ENCODE measurements around the gene TRMT44.
"Not testable (repeated sequence)": the region's sequence is repeated elsewhere in the genome, so short reads cannot be mapped to it uniquely, and the experiment has no call there.

The TRMT44 gene

GRCh38 chr4:8470451-8471024, 30.0 kb downstream of the TRMT44 start:
- no peak for DNase-seq

GRCh38 chr4:8471211-8471875, 30.8 kb downstream of the TRMT44 start:
- DNase-seq: no peak

DNA sequence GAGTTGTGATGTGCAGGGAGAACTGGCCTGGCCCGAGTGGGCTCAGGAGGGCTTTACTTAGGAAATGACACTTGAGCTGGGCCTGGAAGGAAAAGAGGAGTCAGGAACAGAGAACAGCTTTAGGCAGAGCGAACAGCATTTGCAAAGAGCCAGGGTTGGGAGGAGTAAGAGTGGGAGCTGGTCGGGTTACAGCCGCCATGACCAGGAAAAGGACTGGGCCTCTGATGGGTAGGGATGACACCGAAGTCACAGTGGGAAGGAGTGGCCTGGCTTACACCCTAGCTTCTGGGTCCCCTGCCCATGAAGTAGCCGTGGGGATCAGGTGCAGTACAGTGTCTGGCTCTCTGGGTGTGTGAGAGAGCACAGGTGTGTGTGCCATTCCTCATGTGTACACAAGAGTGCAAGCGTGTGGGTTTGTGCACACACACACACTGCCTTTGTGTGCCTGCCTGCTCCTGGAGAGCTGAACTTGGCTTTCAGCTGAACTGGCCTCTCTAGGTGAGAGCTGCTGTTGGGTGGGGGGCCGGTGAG, 31.6 kb downstream of the TRMT44 start:
- no peak for DNase-seq

- DNase-seq: no peak
These were observed 32.2 kb downstream of the TRMT44 start for GRCh38 chr4:8472689-8473197.

DNA sequence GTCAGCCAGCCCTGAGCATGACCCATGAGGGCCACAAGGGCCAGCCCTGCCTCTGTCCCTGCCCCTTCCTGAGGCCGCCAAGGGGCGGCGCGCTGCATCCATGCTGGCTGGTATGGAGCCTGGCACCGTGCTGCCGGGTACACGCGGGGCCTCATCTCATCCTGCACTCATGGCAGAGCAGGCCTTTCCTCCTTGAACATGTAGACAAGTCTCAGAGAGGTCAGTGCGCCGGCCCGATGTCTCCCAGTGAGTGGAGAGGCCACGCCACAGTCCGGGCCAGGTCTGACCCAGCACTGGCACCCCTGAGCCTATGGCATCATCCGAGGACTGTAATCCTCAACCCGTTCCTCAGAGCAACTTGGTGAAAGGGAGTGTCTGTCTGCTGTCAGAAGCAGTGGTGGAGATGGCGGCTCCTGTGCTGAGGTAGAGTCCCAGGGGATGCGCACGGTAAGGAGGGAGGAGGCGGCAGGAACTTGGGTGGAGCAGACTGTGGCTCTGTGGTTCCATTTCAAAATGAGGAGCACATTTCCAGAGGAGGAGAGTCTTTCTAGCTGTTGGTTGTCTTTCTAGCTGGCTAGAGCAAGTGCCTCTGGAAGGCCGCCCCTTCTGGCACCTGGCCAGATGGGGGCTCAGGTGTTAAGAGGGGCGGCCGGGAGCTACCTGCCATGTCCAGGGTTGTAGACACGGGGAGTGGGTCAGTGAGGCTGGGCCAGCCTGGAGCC, 32.8 kb downstream of the TRMT44 start:
- no peak for DNase-seq

DNA sequence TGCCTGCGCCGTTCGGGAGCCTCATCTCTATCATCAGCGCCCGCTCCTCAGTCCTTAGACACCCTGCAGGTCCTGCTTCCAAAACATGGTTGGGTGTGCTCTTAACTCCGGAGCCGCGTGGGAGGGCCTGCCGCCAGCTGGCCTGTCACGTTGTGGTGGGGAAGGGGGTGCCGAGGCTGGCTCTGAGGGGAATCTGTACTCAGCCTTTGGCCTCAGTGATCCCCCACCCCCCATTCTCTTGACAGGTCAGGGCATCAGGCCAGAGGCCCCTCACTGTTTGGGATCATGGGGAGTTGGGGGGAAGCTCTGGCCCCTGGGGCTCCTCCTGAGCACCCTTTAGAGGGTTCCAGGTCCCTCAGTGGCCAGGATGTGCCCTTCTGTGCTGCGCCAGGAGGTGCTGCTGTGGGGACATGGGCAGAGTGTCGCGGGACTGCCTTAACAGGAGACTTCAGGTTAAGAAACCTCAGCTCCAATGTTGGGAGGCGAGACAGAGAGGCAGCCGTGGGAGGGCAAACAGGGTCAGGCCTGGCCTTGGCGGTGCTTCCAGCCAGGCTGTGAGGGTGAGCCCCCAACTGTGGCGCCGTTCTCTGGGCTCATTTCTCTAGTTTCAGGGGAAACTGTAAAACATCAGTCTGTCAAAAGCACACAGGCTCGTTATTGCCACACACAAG, 33.5 kb downstream of the TRMT44 start:
- no peak for DNase-seq

- DNase-seq: no peak
These were observed 34.3 kb downstream of the TRMT44 start for GRCh38 chr4:8474856-8475255.

DNA sequence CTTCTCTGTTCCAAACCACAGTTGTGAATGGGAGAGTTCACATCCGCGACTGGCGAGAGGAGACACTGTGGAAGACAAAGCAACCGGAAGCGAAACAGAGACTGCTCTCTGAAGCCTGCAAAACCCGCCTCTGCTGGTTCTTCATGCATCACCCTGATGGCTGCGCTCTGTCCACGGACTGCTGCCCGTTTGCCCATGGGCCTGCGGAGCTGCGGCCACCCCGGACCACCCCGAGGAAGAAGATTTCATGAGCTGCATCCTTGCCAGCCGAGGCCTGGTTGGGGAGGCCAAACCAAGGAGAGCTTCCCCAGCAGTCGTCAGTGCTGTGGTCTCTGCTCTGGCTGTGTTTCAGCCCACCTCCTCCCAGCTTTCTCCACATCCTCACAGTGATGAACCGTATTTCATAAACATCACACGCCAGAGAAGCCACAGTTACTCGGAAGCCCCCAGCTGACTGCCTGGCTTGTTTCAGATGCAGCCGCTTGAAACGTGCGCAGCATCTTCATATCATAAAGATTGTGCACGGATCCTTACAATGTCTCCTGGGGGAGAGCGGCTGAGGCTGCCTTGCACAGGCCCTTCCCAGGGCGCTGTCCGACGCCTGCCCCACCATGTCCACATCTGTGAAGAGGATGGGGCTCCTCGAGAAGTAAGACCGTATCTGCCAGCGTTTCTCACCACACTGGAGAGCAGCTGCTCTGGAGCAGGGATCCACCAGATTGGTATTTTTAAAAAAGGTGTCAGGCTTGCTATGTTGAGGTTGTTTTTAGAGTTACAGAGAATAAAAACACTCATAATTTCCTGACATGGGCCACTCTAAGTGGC, 35.4 kb downstream of the TRMT44 start:
- DNase-seq: no peak

- no peak for DNase-seq
These were observed 36.6 kb downstream of the TRMT44 start for GRCh38 chr4:8477095-8477635.

- DNase-seq: no peak
These were observed 37.1 kb downstream of the TRMT44 start for GRCh38 chr4:8477676-8478075.

- no peak for DNase-seq
These were observed 37.8 kb downstream of the TRMT44 start for GRCh38 chr4:8478371-8478770.

- DNase-seq: no peak
These were observed 38.5 kb downstream of the TRMT44 start for GRCh38 chr4:8478801-8479744.

DNA sequence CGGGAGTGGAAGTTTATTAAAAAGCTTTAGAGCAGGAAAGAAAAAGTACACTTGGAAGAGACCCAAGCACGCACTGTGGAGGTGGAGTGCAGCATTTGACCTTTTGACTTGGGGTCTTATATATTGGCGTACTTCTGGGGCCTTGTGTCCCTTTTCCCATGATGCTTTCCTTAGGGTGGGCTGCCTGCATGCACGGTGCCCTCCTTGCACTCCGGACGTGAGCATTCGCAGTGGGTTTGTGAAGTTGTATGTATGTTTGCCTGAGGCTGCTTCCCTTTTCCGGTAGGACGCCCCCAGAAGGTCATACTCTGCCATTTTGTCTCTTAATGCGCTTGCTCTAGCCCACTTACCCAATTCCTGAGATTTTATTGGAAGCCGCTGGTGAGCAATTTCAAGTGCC, 39.6 kb downstream of the TRMT44 start:
- DNase-seq: no peak

DNA sequence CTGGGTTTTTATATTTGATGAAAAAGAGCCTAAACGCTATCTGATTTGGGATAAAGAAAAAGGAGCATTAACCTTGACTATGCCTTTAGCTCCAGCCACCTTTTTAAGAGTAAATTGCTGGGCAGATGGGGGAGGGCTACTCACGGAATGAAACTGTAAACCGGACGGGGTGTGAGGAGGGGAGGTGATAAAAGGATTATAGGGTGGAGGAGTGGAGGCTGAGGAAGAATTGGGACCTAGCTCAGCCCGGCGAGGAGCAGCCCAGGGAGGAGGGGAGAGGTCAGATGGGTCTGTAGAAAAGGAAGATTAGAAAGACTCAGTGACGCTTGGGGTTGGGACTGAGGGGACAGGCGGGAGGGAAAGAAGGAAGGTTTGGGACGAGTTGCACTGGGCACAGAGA, 46.1 kb downstream of the TRMT44 start:
- DNase-seq: not testable (repeated sequence)

DNA sequence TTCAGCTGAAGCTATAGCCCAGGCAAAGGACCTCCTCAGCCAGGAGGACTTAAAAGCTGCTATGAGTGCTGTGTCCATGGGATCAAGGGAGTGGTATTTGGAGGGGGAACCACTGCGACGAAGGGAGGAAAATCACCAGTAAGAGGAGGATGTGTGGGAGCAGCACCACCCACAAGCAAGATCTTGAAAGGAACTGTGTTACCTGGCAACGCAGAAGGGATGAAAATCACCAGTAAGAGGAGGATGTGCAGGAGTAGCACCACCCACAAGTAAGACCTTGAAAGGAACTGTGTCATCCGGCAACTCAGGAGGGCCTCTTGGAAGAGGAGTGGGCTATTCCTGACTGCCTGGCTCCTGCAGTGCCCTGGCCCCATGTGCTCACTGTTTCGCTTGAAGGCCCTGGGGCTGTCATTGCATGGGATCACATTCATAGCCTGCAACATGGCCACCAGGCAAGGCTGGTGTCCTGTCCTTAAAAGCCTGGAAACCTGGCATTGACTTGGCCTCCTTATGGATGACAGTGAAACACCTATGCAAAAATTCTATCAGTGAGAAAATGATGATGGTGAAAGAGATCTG, 48.3 kb downstream of the TRMT44 start:
- DNase-seq: no peak

DNA sequence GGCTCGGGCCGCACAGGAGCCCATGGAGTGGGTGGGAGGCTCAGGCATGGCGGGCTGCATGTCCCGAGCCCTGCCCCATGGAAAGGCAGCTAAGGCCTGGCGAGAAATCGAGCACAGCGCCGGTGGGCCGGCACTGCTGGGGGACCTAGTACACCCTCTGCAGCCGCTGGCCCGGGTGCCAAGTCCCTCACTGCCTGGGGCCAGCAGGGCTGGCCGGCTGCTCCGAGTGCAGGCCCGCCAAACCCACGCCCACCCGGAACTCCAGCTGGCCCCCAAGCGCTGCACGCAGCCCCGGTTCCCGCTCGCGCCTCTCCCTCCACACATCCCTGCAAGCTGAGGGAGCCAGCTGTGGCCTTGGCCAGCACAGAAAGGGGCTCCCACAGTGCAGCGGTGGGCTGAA, 50.9 kb downstream of the TRMT44 start:
- DNase-seq: not testable (repeated sequence)

GRCh38 chr4:8492174-8492573, 51.6 kb downstream of the TRMT44 start:
- no peak for DNase-seq

GRCh38 chr4:8493484-8493883, 52.9 kb downstream of the TRMT44 start:
- DNase-seq: no peak

- DNase-seq: no peak
These were observed 53.6 kb downstream of the TRMT44 start for GRCh38 chr4:8494218-8494617.

- DNase-seq: no peak
These were observed 54.5 kb downstream of the TRMT44 start for GRCh38 chr4:8494983-8495548.

All from activated effector memory CD4-positive, alpha-beta T cell treated with anti-CD3 and anti-CD28 coated beads, Interleukin-2, amount 50 U/mL, for 16 hours (primary cell).